Cardiac septum (tissue), 1 donor: ENCODE measurements around the gene KANK4. TPM values are rescaled to one million over a fixed set of nuclear protein-coding genes. Genes with fewer than 3 reads are reported as not detected.

Experiments
- DNase-seq: peaks from one replicate; pipeline ENCODE4 v3.0.0-alpha.2; 2020; ENCODE audit warnings: low spot score
- intact Hi-C: fragments of 100-400 bp; cut with DNase I; formaldehyde crosslinking; loops from one replicate; pipeline ENCODE4 v1.14.0; 2022
- total RNA-seq: library from RNA; stranded (reverse); fragmentation: NEBNext Ultra II Directional; extraction: Animal tissue kit (Norgen Biotek cat#: 25700); gene quantifications from one replicate; pipeline ENCODE4 v1.2.1, GENCODE V29; 2021
- donor health status: DM: no; HTN: no; CAD: no.

Gene KANK4
- total RNA-seq, 1 donor from 2014 or later, result 0.16 TPM

- no peak for DNase-seq
- intact Hi-C loops, result no loop called here
Observed at GRCh38 chr1:62280150-62280549, 39.1 kb downstream of the KANK4 start.

GRCh38 chr1:62276791-62277190 lies 42.4 kb downstream of the KANK4 start:
- intact Hi-C loops, result no loop called here
- DNase-seq, result no peak

- DNase-seq, result no peak
- intact Hi-C loops, result no loop called here
Observed at GRCh38 chr1:62274496-62275485, 44.4 kb downstream of the KANK4 start.

GRCh38 chr1:62273953-62274352 lies 45.3 kb downstream of the KANK4 start:
- no peak for DNase-seq
- intact Hi-C loops, result no loop called here

DNA sequence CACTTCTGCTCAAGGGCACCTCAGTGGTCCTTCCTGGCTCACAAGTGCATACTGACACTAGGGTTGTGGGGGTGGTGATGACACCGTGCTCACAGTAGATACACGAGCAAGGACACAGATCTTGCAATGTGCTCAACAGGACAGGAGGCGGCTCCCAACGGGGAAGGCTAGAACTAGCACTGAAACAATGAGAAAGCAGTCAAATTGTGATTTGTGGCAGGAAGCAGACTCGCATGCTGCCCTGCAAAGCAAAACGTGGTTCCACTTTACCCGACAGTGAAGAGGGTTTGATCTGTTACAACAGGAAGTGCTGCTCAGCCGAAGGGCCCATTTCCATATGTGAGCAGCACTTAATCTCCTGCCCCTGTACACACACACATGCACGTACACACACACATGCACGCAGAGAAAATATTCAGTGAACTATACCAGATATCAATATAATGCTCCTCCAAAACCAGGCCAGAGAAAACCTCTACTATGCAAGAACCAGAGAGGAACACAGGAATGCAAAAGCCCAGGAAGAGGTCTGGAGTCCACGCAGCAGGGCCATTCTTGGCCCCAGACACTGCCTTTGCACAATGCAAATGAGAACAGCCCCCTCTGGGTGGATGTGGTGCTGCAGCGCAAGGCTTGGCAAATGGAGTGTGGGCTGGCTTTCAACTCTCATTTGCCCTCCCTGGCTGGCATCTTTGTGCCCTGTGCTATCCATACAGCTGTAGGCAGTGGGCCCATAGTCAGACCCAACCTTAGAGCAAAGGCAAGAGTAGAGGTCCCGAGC lies 47.1 kb downstream of the KANK4 start:
- intact Hi-C loops, result no loop called here
- DNase-seq, result no peak

GRCh38 chr1:62271134-62271533 lies 48.1 kb downstream of the KANK4 start:
- no peak for DNase-seq
- intact Hi-C loops, result no loop called here

DNA sequence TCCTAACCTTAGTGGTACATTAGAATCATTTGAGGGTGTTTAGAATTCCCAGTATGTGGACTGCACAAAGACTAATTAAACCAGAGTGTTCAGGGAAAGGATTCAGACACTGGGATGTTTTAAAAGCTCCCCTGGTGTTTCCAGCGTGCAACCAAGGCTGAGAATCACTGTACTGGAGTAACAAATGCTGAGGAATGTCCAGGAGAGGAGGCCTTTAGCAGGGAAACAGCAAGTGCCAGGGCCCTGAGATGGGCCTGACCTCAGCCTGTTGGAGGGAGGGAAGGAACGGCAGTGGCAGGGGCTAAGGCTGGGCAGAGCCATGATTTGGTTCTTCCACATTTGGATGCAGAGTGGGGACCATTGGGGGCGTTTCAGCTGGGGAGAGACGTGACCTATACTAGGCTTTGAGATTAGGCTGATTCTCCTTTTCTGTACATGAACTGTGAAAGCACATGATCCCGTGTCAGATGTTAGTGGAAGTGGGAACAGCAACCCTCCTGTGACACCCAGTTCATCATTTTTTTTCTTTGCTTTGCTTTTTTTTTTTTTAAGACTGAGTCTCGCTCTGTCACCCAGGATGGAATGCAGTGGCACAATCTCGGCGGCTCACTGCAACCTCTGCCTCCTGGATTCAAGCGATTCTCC lies 49.3 kb downstream of the KANK4 start:
- DNase-seq, result no peak
- intact Hi-C loops, result no loop called here

DNA sequence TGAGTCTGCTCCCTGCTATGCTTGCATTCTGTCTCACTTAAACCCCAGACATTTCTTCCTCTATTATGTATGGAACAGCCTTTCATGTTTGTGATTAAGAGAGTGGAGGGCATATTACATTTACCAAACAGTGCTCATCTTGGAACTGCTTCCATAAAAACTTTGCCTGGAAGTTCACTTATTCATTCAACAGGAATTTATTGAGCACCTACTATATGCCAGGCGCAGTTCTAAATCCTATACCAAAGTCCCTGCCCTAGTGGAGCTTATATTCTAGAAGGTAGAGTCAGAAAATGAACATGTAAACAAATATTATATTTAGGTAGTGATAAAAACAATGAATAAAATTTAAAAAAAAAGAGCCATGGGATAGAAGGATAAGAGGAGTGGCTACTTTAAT lies 49.8 kb downstream of the KANK4 start:
- no peak for DNase-seq
- intact Hi-C loops, result no loop called here

- no peak for DNase-seq
- intact Hi-C loops, result no loop called here
Observed at GRCh38 chr1:62268315-62268714, 50.9 kb downstream of the KANK4 start.

- intact Hi-C loops, result no loop called here
- DNase-seq, result no peak
Observed at GRCh38 chr1:62265956-62266935, 53.0 kb downstream of the KANK4 start.

DNA sequence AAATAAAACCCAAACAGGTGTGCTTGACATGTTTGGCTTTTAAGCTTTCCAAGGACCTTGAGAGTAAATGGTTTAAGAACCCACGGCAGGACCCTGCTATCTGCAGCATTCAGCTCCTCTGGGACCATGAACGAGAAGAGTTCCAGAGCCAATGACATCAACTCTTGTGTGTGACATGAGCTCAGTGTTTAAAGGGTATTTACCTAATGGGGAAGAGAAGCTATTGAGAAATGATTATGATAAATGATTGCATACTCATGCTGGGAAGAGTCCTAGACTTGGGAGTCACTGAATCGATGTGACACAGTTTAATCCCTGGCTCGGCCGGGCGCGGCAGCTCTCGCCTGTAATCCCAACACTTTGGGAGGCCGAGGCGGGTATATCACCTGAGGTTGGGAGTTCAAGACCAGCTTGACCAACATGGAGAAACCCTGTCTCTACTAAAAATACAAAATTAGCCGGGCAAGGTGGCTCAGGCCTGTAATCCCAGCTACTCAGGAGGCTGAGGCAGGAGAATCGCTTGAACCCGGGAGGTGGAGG lies 55.4 kb downstream of the KANK4 start:
- intact Hi-C loops, result no loop called here
- DNase-seq, result no peak

DNA sequence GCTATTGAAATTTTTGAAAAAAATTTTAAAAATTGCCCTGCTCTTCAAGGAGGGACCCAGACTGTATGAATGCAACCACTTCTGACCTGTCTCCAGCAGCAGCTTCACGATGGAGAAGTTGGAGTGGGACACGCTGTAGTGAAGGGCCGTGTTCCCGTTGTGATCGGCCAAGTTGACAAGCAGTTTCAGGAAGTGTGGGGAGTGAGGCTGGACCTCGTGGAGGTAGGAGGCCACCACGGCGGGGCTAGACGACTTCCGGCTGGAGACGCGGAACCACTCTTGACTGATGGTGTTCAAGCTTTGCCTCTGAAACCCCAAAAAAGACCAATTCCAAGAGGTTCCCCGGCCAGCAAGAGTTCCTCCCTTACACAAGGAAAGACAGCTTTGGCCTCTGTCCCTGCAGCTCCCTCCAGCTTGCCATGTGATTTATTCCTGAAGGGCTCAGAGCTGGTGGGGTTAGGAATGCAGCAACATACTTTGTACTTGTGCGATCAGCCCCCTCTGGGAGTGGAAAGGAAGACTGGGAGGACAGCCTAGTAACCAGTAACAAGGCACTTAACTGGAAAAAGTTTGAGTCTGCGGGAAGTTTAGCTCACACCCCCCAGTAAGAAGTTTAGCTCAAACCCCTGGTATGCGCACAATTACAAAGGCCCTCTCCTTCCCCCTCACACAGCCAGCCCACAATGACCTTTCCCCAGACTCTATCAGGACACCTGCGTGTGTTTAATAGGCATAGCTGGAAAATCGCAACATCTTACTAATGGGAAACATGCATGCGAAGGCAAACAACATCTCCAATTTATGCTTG lies 56.0 kb downstream of the KANK4 start:
- DNase-seq, result no peak
- intact Hi-C loops, result no loop called here

- intact Hi-C loops, result no loop called here
Observed at GRCh38 chr1:62260688-62261087, 58.5 kb downstream of the KANK4 start.

DNA sequence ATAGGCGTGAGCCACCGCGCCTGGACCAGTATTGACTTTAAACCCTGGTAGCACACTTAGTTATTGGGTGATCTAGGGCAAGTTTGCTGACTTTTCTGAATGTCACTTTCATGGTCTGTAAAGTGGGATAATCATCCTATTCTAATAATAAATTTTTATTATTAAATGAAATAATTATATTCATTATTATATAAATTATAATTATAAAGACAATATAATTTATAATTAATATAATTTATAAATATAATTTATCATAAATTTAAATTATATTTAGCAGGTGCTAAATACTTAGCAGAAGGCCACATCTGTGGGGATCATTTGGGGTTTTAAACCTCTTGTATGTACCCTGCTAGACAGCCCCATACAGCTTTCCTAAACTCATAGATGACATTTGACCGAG lies 59.7 kb downstream of the KANK4 start:
- DNase-seq, result no peak

More at GRCh38 chr1:62260688-62261087, 58.5 kb downstream of the KANK4 start:
- DNase-seq, result no peak

DNA sequence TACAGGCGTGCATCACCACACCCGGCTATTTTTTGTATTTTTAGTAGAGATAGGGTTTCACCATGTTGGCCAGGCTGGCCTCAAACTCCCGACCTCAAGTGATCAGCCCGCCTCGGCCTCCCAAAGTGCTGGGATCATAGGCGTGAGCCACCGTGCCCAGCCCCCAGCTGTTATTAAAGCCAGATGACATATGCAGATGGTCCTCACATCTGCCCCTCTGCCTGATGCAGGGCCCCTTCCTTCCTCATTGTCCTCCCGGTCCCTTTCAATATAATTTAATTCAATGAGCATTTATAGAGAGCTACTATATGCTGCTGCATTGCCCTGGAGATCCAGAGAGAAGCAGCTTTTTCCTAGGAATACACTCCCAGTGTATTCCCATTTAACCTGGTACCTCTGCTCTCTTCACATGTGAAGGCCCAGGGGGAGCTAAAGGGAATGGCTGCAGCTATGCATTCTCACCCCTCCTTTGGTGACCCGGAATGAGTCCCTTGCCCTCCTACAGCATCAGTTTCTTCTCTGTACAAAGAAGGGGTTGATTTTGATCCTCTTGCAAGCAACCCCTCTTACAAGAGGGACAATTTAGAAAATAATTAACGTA lies 69.0 kb downstream of the KANK4 start:
- intact Hi-C loops, result no loop called here
- DNase-seq, result no peak

More for the DNA sequence above, 59.7 kb downstream of the KANK4 start:
- intact Hi-C loops, result no loop called here

GRCh38 chr1:62247391-62248168 lies 71.7 kb downstream of the KANK4 start:
- DNase-seq, result no peak
- intact Hi-C loops, result no loop called here

GRCh38 chr1:62245201-62245600 lies 74.0 kb downstream of the KANK4 start:
- intact Hi-C loops, result no loop called here

More at GRCh38 chr1:62245201-62245600, 74.0 kb downstream of the KANK4 start:
- DNase-seq, result no peak
